HFFc6 (cell line): ENCODE data around the gene IMMP2L. TPM values are rescaled to one million over a fixed set of nuclear protein-coding genes. Genes with fewer than 3 reads are reported as not detected.
A peak's percentile ranks its signal among the peaks of the same experiment; 100 is the strongest.
"Not testable (repeated sequence)": the region's sequence is repeated elsewhere in the genome, so short reads cannot be mapped to it uniquely, and the experiment has no call there.

Experiments
- DNase-seq: peaks from one replicate; pipeline ENCODE4 v3.0.0-alpha.2; 2018
- H3K27ac Mint-ChIP-seq: 2 replicates; pipeline ENCODE4 v1.8.0; 2020; ENCODE audit warnings: mild to moderate bottlenecking, mixed read lengths
- H3K27me3 Mint-ChIP-seq: 2 replicates; pipeline ENCODE4 v1.8.0; 2021; ENCODE audit warnings: mild to moderate bottlenecking, moderate library complexity, mixed read lengths; ENCODE audit not compliant: insufficient read depth
- H3K36me3 Mint-ChIP-seq: 2 replicates; pipeline ENCODE4 v1.8.0; 2021; ENCODE audit warnings: low read depth, mixed read lengths
- H3K4me1 Mint-ChIP-seq: 2 replicates; pipeline ENCODE4 v1.8.0; 2020; ENCODE audit warnings: low read depth, mixed read lengths
- H3K4me3 Mint-ChIP-seq: 2 replicates; pipeline ENCODE4 v1.8.0; 2020; ENCODE audit warnings: mild to moderate bottlenecking, moderate library complexity, mixed read lengths
- H3K9me3 Mint-ChIP-seq: 2 replicates; pipeline ENCODE4 v1.8.0; 2020; ENCODE audit warnings: mild to moderate bottlenecking, mixed read lengths
- long read RNA-seq: library from polyadenylated mRNA; unstranded; transcript quantifications from one replicate; pipeline ENCODE4 v2.0.0, GENCODE V29; 2019
- total RNA-seq, 6 experiments: library from RNA; stranded (reverse); fragmentation: NEBNext Ultra II Directional; extraction: Animal tissue kit (Norgen Biotek cat#: 25700); gene quantifications; 2 replicates in 1 of 6; 3 replicates in 5 of 6; pipeline ENCODE4 v1.2.3, GENCODE V29; 2021
- TF ChIP-seq, protein P1 (sequence below): fragments of 200-600 bp; sonication (generic); IDR thresholded peaks from 2 replicates; pipeline ENCODE4 v1.5.0; 2021; ENCODE audit warnings: antibody characterized with exemption, mild to moderate bottlenecking

Gene IMMP2L
- total RNA-seq, result 10 to 100 TPM in 3 of 6 experiments, 1 to 10 TPM in 3; 7.2 to 13.6 (median 10.1) TPM
- long read RNA-seq, partial matches to known transcripts, result 0 of 4 reads
- long read RNA-seq, other reads (novel, unspliced or antisense), result 4 of 4 reads

DNA sequence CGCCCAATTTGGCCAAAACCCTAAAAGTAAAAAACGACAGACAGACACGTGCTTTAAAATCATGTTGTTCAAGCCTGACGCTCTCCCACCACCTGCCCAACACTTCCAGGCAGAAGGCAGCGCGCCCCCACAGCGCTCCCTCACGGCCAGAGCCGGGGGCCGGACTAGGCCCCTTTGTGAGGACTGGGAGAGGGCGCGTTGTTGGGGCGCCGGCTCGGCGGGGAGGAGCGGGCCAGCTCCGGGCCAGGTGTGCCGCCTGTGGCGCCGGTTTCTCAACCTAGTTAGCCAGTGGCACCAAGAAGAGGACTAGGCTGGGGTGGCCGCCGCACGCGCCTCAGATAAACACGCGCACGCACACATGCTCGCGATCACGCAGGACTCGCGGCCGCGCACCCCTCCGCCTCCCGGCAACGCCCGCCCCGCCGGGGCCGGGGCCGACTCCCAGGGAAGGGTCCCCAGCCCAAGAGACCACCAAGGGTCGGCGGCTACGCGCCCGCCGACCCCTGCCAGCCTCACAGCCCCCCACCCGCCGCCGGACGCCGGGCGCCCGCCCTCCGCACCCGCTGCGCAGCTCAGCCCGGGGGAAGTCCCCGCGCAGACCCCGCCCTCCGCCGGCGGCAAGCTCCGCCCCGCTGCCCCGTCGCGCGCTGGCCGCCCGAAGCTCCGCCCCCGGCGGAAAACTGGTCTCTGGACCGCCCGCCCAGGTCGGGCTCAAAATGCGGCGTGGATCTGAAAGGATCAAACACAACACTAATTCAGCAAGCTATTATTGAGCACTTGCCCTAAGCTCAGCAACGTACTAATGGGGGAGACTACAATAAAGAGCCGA, at the start of gene IMMP2L:
Gene IMMP2L (minus strand): TSS at position 589 of the 829 bp plus-strand sequence.
- peak; percentile 73 for DNase-seq
- TF ChIP-seq, protein P1, sequence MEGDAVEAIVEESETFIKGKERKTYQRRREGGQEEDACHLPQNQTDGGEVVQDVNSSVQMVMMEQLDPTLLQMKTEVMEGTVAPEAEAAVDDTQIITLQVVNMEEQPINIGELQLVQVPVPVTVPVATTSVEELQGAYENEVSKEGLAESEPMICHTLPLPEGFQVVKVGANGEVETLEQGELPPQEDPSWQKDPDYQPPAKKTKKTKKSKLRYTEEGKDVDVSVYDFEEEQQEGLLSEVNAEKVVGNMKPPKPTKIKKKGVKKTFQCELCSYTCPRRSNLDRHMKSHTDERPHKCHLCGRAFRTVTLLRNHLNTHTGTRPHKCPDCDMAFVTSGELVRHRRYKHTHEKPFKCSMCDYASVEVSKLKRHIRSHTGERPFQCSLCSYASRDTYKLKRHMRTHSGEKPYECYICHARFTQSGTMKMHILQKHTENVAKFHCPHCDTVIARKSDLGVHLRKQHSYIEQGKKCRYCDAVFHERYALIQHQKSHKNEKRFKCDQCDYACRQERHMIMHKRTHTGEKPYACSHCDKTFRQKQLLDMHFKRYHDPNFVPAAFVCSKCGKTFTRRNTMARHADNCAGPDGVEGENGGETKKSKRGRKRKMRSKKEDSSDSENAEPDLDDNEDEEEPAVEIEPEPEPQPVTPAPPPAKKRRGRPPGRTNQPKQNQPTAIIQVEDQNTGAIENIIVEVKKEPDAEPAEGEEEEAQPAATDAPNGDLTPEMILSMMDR, result peak; percentile 67; the same call in 1 of the 2 replicates
- Mint-ChIP-seq H3K27me3 (no peaks in the 10 kb centered on the region), H3K9me3 (no peaks in the 10 kb centered on the region), H3K4me3 (peak within 1 kb of the TSS; percentile 93), H3K4me1 (peaks cover 42% of the 10 kb centered on the region), H3K36me3 (peaks cover 7% of the 10 kb centered on the region), H3K27ac (peak within 1 kb of the TSS; percentile 90)

DNA sequence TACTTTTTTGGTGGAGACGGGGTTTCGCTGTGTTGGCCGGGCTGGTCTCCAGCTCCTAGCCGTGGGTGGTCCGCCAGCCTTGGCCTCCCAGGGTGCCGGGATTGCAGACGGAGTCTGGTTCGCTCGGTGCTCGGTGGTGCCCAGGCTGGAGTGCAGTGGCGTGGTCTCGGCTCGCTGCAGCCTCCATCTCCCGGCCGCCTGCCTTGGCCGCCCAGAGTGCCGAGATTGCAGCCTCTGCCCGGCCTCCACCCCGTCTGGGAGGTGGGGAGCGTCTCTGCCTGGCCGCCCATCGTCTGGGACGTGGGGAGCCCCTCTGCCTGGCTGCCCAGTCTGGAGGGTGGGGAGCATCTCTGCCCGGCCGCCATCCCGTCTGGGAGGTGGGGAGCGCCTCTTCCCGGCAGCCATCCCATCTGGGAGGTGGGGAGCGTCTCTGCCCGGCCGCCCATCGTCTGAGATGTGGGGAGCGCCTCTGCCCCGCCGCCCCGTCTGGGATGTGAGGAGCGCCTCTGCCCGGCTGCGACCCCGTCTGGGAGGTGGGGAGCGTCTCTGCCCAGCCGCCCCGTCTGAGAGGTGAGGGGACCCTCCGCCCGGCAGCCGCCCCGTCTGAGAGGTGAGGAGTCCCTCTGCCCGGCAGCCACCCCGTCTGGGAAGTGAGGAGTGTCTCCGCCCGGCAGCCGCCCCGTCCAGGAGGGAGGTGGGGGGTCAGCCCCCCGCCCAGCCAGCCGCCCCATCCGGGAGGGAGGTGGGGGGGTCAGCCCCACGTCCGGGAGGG, 47.4 kb upstream of the IMMP2L start:
- not testable (repeated sequence) for H3K27me3 Mint-ChIP-seq, H3K36me3 Mint-ChIP-seq, H3K27ac Mint-ChIP-seq, H3K9me3 Mint-ChIP-seq, H3K4me1 Mint-ChIP-seq, DNase-seq, H3K4me3 Mint-ChIP-seq

DNA sequence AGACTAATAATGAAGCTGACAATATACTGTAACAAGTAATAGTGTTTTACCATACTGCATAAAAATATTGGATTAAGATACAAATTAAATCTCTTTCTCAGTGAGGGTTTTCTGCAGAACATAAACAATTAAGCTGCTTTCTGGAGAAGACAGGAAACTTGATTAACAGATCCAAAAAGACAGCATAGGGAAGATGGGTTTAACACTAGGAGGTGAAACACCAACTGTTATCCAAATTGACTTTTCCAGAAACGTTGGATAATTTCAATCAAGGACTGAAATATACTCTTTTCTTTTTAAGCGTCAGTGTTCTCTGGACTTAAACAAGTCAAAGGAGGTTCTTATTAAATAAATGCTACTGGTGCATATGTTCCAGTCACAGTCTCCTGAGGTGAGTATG, 45.3 kb upstream of the IMMP2L start:
- Mint-ChIP-seq H3K27ac (no peak overlapping the region), H3K27me3 (peaks cover 4% of the 10 kb centered on the region), H3K36me3 (no peaks in the 10 kb centered on the region), H3K9me3 (no peaks in the 10 kb centered on the region), H3K4me1 (no peaks in the 10 kb centered on the region), H3K4me3 (no peak overlapping the region)
- no peak for DNase-seq
- TF ChIP-seq, protein P1, result no peak

DNA sequence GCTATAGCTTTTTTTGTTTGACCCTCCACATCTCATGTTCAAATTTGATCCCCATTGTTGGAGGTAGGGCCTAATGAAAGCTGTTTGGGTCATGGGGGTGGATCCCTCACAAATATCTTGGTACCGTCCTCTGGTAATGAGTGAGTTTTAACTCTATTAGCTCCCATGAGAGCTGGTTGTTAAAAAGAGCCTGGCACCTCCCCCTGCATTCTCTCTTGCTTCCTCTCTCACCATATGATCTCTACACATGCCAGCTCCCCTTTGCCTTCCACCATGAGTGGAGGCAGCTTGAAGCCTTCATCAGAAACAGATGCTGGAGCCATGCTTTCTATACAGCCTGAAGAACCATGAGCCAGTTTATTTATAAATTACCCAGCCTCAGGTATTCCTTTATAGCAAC, 43.0 kb upstream of the IMMP2L start:
- H3K27me3 Mint-ChIP-seq, result peaks cover 9% of the 10 kb centered on the region
- no peaks in the 10 kb centered on the region for H3K36me3 Mint-ChIP-seq
- TF ChIP-seq, protein P1, result no peak
- no peak for DNase-seq
- H3K27ac Mint-ChIP-seq, result no peak overlapping the region
- no peaks in the 10 kb centered on the region for H3K4me1 Mint-ChIP-seq
- H3K4me3 Mint-ChIP-seq, result no peak overlapping the region
- no peaks in the 10 kb centered on the region for H3K9me3 Mint-ChIP-seq

DNA sequence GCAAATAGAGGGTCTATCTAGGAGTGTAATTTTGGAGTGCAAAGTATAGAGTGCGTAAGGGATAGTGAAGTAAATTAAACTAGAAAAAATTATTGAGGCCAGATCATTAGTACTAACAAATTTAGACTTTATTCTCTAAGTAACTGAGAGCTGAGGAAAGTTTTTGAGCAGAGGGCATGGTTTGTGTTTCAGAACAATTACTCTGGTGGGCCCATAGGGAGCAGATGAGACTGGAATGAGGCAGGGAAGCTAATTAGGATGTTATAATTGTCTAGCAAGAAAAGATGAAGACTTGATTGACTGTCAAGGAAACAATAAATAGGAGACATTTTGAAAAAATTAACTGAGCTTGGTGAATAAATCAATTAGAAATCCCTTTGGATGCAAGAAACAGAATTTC, 37.8 kb upstream of the IMMP2L start:
- no peak overlapping the region for H3K4me3 Mint-ChIP-seq
- H3K9me3 Mint-ChIP-seq, result no peaks in the 10 kb centered on the region
- no peak for DNase-seq
- no peaks in the 10 kb centered on the region; the same call in 1 of the 2 replicates for H3K36me3 Mint-ChIP-seq
- TF ChIP-seq, protein P1, result no peak
- H3K27me3 Mint-ChIP-seq, result peaks cover 9% of the 10 kb centered on the region
- H3K27ac Mint-ChIP-seq, result no peak overlapping the region
- no peaks in the 10 kb centered on the region for H3K4me1 Mint-ChIP-seq
